ENCODE results near the gene CTSD.

The CTSD gene

GRCh38 chr11:1768141-1768469 lies 4.4 kb upstream of the CTSD start:
- no peak for DNase-seq

DNA sequence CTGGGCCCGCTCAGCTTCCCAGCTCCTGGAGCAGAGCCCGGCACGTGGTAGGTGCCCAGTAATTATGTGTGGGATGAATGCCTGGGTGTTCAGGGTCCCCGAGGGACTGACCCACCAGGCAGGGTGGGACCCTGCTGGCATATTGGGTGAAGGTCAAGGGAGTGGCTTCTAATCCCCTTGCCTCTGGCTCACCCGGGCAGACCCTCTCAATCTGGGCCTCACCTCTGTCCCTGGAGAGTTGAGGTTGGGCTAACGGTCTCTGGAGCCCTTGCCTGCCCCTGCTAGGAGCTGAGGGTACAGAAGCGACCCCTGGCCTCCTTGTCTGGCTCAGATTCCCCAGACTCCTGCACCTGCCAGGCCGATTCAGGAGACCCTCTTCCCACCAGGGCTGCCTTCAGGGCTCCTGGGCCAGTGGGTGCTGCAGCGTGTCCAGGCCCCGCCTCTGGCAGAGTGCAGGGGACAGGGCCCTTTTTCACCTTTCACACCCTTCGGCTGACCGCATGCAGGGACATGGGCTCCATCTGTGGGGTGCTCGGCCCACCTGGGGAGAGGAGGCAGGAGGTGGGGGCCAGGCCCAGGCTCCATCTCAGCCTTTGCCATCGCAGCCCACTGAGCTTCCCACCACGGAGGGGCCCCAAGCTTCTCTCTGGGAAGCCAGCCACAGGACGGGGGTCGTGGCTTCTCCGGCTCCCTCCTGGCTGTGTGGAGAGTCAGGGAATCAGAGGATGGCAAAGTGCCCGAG lies 3.8 kb upstream of the CTSD start:
- DNase-seq = no peak

DNA sequence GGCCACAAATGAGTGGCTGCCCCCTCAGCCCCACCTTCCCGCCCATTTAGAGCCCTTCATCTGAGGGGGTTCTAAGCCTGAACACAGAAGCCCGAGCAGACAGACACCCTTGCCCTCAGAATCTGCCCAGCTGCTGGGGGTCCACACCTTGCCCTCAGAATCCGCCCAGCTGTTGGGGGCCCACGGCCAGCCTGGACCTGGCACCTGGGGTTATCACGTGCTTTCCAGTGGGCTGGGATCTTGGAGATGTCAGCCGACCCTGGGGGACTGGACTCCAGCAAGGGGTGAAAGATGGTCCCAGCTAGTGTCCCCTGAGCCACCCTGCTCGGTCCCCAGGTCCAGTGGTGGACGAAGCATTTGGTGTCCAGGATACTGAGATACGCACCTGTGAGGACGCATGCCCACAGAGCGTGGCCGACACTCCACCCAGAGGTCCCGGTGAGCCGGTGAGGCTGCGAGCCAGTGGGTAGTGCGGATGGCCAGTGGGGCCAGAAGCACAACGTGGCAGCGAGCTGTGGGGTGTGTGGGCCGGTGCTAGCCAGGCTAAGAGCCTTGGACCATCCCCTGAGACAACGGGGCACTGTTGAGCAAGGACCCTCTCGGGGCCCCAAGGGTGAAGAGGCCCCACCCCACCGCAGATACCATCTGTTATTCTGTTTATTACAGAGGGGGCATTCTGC lies 3.1 kb upstream of the CTSD start:
- DNase-seq = no peak

- DNase-seq = no peak
Measured at GRCh38 chr11:1765871-1766718, 2.4 kb upstream of the CTSD start.

DNA sequence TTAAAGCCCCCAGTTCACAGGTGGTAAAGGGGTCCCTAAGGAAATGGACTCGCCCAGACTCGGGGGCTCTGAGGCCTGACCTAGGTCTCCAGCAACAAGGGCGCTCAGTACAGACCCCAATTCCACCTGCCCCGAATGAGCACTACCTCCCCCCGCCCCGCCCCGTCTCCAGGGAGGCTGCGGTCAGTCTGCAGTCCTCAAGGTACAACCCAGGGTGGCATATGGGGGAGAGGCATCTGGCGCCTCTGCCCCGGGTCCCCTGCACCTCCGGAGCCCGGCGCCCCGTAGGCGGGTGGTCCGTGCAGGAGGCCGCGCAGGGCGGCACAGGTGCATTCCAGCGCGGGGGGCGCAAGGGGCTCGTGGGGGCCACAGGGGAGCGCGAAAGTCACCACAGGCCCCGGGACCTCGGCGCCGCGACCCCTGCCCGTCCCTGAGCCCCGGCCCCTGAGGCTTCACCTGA lies 361 bp downstream of the CTSD start:
- no peak for DNase-seq

DNA sequence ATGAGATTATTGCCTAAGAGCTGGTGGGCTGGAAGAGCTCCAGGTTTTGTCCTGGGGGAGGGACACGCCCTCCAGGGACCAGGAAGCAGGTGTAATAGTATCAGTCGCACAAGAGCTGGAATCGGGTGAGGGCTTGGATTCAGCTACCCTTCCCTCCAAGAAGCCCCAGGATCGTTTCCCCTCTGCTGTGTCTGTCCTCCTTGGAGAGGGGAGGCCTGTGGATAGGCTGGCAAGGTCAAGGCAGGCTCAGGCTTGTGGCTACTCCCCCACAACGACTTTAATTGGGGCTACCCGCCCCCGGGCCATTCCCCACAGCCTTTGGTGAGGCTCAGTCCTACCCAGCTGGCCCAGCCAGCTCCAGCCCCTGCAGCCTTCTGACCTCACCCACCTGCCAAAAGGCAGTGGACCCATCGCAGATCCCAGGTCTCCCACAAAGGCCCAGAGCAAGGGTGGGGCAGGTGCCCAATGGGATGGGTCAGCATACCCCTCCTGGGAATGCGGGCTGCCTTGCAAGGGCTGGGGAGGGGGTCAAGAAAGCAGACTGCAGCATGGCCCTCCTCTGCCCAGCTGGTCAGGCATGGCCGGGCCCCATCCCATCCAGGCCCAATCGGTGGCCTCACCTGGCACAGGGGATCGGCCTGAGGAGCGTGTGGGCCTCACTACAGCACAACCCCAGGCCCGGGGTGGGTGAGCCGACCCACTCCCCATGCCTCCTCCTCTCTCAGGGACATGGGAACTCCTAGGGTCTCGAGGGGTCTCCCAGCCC lies 1.0 kb downstream of the CTSD start:
- peak; percentile 91 for DNase-seq

DNA sequence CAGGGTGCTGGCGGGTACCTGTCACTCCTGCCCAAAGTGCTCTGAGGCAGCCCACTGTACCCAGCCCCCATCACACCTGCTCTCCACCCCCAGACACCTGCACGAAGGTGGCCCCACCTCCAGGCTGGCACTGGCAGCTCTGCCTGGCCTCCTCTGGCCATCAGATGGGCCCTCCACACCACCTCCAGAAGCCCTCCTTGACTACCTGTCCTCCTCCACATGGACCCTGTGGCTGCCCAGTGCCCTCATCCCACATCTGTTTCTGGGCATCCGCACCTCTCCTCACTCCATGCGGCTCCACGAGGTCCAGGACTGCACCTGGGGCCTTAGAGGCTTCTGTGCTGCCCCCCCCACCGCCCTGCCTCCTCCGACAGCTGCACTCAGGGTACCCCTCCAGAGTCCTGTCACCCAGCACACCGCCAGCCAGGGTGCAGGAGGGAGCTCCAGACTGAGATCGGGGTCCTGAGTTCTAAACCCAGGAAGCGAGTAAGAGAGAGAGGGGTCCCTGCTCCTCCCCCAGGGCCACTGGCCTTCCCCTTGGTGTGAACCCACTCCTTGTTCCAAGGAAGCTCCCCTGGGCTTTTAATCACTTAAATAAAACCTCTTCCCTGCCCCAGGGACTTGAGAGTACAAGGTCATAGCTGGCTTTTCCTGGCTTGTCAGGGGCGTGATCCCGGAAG lies 1.7 kb downstream of the CTSD start:
- no peak for DNase-seq

DNA sequence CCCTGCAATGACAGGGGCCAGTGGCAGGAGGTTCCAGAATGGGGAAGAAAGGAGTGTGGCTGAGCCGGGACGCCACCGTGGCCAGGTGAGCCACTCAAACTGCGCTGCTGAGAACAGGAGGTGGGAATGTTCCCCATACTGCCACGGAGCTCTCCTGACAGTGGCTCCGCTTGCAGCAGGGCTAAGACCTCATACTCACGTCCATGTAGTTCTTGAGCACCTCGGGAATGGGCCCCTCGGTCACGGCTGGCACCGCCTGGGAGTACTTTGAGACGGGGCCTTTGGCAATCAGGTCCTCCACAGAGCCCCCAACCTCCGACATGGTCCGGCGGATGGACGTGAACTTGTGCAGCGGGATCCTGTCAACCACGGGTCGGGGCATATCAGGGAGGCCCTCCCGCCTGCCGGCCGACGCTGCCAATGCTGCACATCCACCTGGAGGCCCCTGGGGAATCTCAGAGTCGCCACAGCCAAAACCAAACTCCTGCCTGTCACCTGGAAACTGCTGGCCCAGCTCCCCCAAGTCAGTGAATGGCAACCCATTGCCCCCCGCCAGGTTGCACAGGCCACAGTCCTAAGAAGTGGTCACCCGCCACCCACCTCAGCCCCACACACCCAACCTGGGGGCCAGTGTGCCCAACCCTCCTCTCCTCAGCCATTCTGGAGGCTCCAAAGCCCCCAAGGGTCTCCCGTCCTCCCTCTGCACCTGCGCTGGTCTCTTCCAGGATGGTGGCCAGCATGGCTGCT lies 2.4 kb downstream of the CTSD start:
- no peak for DNase-seq

- no peak for DNase-seq
Measured at GRCh38 chr11:1760351-1761109, 3.2 kb downstream of the CTSD start.

- DNase-seq = no peak
Measured at GRCh38 chr11:1759851-1760220, 3.9 kb downstream of the CTSD start.

DNA sequence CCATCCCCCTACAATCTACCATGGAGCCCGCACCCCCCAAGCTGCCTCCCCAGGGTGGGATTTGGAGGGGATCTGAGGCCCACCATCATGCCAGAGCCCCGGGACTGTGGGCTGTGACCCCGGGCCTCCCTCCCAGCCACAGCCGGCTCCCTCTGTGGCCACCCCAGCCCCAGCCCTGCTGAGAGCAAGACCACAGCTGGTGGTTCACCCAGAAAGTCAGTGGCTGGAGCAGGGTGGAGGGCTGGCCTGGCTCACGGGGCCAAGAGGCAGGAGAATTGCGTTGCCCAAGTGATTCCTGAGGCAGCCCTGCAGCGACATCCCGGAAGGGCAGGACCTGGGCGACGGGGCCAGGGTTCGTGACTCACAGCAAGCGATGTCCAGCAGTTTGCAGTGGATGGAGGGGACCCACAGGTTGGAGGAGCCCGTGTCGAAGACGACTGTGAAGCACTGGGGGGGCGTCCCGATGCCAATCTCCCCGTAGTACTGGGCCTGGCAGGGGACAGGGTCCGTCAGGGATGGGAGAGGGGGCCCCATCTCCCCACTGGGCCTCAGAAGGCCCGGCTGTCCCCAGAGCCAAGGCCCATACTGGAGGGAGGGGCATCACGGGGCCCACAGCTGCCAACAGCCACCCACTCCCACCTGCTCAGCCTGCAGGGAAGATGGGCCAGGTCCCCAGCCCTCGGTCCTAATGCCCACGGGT lies 4.4 kb downstream of the CTSD start:
- no peak for DNase-seq

DNA sequence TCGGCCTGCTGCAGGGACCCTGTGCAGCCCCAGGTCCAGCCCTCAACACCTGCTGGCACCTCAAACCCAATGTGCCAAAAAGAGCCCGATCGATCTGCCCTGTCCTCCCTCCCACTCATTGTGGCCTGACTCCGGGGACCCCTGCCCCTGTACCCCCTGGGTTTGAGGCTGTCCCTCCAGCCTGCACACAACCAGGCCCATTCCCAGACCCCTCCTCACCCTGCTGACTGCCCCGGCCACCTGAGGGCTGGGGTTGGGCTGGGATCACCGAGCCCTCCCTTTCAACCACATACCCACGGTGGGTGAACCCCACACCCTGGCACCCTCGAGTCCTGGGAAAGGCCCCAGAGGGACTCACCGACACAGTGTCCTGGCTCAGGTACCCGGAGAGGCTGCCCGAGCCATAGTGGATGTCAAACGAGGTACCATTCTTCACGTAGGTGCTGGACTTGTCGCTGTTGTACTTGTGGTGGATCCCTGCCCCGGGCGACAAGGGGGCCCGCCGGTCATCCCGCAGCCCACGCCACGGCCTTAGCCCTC lies 5.0 kb downstream of the CTSD start:
- no peak for DNase-seq

GRCh38 chr11:1757861-1758610 lies 5.7 kb downstream of the CTSD start:
- DNase-seq = no peak

- no peak for DNase-seq
Measured at GRCh38 chr11:1756791-1757771, 6.6 kb downstream of the CTSD start.

- peak; percentile 94 for DNase-seq
Measured at GRCh38 chr11:1755692-1756561, 7.8 kb downstream of the CTSD start.

- DNase-seq = no peak
Measured at GRCh38 chr11:1755344-1755691, 8.4 kb downstream of the CTSD start.
